HepG2 (cell line): ENCODE measurements around the gene PROS1. TPM values are rescaled to one million over a fixed set of nuclear protein-coding genes. Genes with fewer than 3 reads are reported as not detected.

ENCODE experiments used
- CBFB ChIP-seq: sonication (generic); formaldehyde crosslinking; IDR thresholded peaks from 2 replicates; pipeline ENCODE4 v1.4.0; 2020; ENCODE audit warnings: missing genetic modification reagents
- HDAC1 ChIP-seq: sonication (generic); formaldehyde crosslinking; IDR thresholded peaks from 2 replicates; pipeline ENCODE4 v1.5.1; 2020; ENCODE audit warnings: mild to moderate bottlenecking, missing genetic modification reagents
- KMT2A ChIP-seq: sonication (generic); formaldehyde crosslinking; IDR thresholded peaks from 2 replicates; pipeline ENCODE4 v1.4.0; 2020; ENCODE audit warnings: missing genetic modification reagents
- MAFG ChIP-seq: sonication (generic); formaldehyde crosslinking; IDR thresholded peaks from 2 replicates; pipeline ENCODE4 v1.5.1; 2020; ENCODE audit warnings: mild to moderate bottlenecking, missing genetic modification reagents
- MBNL3 ChIP-seq: fragments of 250-450 bp; sonication (Bioruptor Pico); conservative IDR thresholded peaks from 2 replicates; pipeline ENCODE4 v1.8.0; 2022; ENCODE audit warnings: mild to moderate bottlenecking, inconsistent platforms
- SP4 ChIP-seq: sonication (generic); formaldehyde crosslinking; IDR thresholded peaks from 2 replicates; pipeline ENCODE4 v1.8.1; 2023; ENCODE audit warnings: mild to moderate bottlenecking, missing genetic modification reagents
- ZFP36L1 ChIP-seq: sonication (generic); formaldehyde crosslinking; IDR thresholded peaks from 2 replicates; pipeline ENCODE4 v1.8.0; 2022; ENCODE audit warnings: mild to moderate bottlenecking, missing genetic modification reagents, moderate library complexity
- ZFX ChIP-seq: sonication (generic); formaldehyde crosslinking; IDR thresholded peaks from 2 replicates; pipeline ENCODE4 v1.4.0; 2020; ENCODE audit warnings: mild to moderate bottlenecking, low read depth, missing genetic modification reagents, moderate library complexity
- ZNF124 ChIP-seq: sonication (generic); formaldehyde crosslinking; IDR thresholded peaks from 2 replicates; pipeline ENCODE4 v1.4.0; 2020; ENCODE audit warnings: missing genetic modification reagents
- ZNF317 ChIP-seq: sonication (generic); formaldehyde crosslinking; IDR thresholded peaks from 2 replicates; pipeline ENCODE4 v1.5.0; 2020; ENCODE audit warnings: mild to moderate bottlenecking, missing genetic modification reagents
- ZNF337 ChIP-seq: sonication (generic); formaldehyde crosslinking; IDR thresholded peaks from 2 replicates; pipeline ENCODE4 v1.5.1; 2020; ENCODE audit warnings: missing genetic modification reagents, low read depth, mild to moderate bottlenecking, borderline replicate concordance
- ZNF724P ChIP-seq: sonication (generic); formaldehyde crosslinking; IDR thresholded peaks from 2 replicates; pipeline ENCODE4 v1.8.0; 2022; ENCODE audit warnings: missing genetic modification reagents, borderline replicate concordance
- ZNF788 ChIP-seq: sonication (generic); formaldehyde crosslinking; IDR thresholded peaks from 2 replicates; pipeline ENCODE4 v1.5.0; 2020; ENCODE audit warnings: mild to moderate bottlenecking, missing genetic modification reagents, borderline replicate concordance
- polyA plus RNA-seq, 8 experiments: library from polyadenylated mRNA; depleted of rRNA in 3 of 8; stranded (reverse) in 7 of 8; unstranded in 1 of 8; fragments of >200 nt; fragmentation: Illumina TruSeq in 4 of 8; extraction: Trizol in 4 of 8; gene quantifications; 2 replicates each; pipeline versions ENCODE4 v1.2.1 to v1.2.3, GENCODE V29; 2011 to 2016; ENCODE audit warnings: low read depth in 4 of 8, missing spikeins in 1 of 8, mixed read lengths in 1 of 8; ENCODE audit not compliant: insufficient read depth in 1 of 8
- total RNA-seq, 5 experiments: library from RNA; depleted of rRNA; stranded (reverse); fragments of >200 nt; fragmentation: Illumina TruSeq; extraction: Trizol; gene quantifications; 2 replicates each; pipeline ENCODE4 v1.2.3, GENCODE V29; 2016; ENCODE audit warnings: low read depth in 1 of 5
- TF ChIP-seq, protein P1 (sequence below): sonication (generic); formaldehyde crosslinking; IDR thresholded peaks from 2 replicates; pipeline ENCODE4; 2020; ENCODE audit warnings: missing genetic modification reagents, mild to moderate bottlenecking, borderline replicate concordance
- TF ChIP-seq, protein P2 (sequence below), 2 experiments: sonication (generic) in 1 of 2; formaldehyde crosslinking in 1 of 2; IDR thresholded peaks; 2 replicates each; pipeline versions ENCODE4 v1.4.0 to v1.6.1; 2018 to 2020; ENCODE audit warnings: missing genetic modification reagents in 2 of 2, borderline replicate concordance in 1 of 2, low read depth in 1 of 2, mild to moderate bottlenecking in 1 of 2, missing biosample characterization in 1 of 2
- TF ChIP-seq, protein P3 (sequence below): sonication (generic); formaldehyde crosslinking; IDR thresholded peaks from 2 replicates; pipeline ENCODE4 v1.4.0; 2020; ENCODE audit warnings: missing genetic modification reagents
- TF ChIP-seq, protein P4 (sequence below): sonication (generic); formaldehyde crosslinking; IDR thresholded peaks from 2 replicates; pipeline ENCODE4 v1.5.1; 2020; ENCODE audit warnings: mild to moderate bottlenecking, moderate library complexity, missing genetic modification reagents
- TF ChIP-seq, protein P5 (sequence below): sonication (generic); formaldehyde crosslinking; IDR thresholded peaks from 2 replicates; pipeline ENCODE4 v1.8.0; 2022; ENCODE audit warnings: low read depth, missing genetic modification reagents

PROS1 gene
- total and polyA plus RNA-seq, 2 of the 13 experiments (the other 11 are each of a cell fraction or from before 2014, with no cell fraction given): 63.8 to 76.8 TPM

GRCh38 chr3:93979850-93980676, 6.4 kb upstream of the PROS1 start, which contains the start of gene ARL13B (continued):
- TF ChIP-seq, protein P1, sequence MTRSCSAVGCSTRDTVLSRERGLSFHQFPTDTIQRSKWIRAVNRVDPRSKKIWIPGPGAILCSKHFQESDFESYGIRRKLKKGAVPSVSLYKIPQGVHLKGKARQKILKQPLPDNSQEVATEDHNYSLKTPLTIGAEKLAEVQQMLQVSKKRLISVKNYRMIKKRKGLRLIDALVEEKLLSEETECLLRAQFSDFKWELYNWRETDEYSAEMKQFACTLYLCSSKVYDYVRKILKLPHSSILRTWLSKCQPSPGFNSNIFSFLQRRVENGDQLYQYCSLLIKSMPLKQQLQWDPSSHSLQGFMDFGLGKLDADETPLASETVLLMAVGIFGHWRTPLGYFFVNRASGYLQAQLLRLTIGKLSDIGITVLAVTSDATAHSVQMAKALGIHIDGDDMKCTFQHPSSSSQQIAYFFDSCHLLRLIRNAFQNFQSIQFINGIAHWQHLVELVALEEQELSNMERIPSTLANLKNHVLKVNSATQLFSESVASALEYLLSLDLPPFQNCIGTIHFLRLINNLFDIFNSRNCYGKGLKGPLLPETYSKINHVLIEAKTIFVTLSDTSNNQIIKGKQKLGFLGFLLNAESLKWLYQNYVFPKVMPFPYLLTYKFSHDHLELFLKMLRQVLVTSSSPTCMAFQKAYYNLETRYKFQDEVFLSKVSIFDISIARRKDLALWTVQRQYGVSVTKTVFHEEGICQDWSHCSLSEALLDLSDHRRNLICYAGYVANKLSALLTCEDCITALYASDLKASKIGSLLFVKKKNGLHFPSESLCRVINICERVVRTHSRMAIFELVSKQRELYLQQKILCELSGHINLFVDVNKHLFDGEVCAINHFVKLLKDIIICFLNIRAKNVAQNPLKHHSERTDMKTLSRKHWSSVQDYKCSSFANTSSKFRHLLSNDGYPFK (CRISPR knock-in tag): peak; percentile 64; the same call in 1 of the 2 replicates
- TF ChIP-seq ZFP36L1 (CRISPR knock-in tag) (no peak), ZNF124 (CRISPR knock-in tag) (peak; percentile 74), SP4 (peak; percentile 71), MBNL3 (no peak), ZNF724P (CRISPR knock-in tag) (peak; percentile 66; the same call in 1 of the 2 replicates), HDAC1 (peak; percentile 76), ZNF788 (no peak; the same call in 1 of the 2 replicates), ZFX (CRISPR knock-in tag) (peak; percentile 74), KMT2A (CRISPR knock-in tag) (peak; percentile 82), CBFB (CRISPR knock-in tag) (0 out of 2 replicates have a peak, but pooled peaks have one; percentile 32), MAFG (CRISPR knock-in tag) (no peak), ZNF317 (CRISPR knock-in tag) (peak; percentile 71), ZNF337 (CRISPR knock-in tag) (no peak)
- TF ChIP-seq, protein P2, sequence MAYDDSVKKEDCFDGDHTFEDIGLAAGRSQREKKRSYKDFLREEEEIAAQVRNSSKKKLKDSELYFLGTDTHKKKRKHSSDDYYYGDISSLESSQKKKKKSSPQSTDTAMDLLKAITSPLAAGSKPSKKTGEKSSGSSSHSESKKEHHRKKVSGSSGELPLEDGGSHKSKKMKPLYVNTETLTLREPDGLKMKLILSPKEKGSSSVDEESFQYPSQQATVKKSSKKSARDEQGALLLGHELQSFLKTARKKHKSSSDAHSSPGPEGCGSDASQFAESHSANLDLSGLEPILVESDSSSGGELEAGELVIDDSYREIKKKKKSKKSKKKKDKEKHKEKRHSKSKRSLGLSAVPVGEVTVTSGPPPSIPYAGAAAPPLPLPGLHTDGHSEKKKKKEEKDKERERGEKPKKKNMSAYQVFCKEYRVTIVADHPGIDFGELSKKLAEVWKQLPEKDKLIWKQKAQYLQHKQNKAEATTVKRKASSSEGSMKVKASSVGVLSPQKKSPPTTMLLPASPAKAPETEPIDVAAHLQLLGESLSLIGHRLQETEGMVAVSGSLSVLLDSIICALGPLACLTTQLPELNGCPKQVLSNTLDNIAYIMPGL (CRISPR knock-in tag; IDR thresholded peaks at IDR 0.05; ENCODE audit: borderline replicate concordance in 1 of 2, low read depth in 1 of 2): peak; percentile 32 to 64; a peak in 2 of 4 replicates
- TF ChIP-seq, protein P3, sequence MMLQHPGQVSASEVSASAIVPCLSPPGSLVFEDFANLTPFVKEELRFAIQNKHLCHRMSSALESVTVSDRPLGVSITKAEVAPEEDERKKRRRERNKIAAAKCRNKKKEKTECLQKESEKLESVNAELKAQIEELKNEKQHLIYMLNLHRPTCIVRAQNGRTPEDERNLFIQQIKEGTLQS (CRISPR knock-in tag): no peak
- TF ChIP-seq, protein P4, sequence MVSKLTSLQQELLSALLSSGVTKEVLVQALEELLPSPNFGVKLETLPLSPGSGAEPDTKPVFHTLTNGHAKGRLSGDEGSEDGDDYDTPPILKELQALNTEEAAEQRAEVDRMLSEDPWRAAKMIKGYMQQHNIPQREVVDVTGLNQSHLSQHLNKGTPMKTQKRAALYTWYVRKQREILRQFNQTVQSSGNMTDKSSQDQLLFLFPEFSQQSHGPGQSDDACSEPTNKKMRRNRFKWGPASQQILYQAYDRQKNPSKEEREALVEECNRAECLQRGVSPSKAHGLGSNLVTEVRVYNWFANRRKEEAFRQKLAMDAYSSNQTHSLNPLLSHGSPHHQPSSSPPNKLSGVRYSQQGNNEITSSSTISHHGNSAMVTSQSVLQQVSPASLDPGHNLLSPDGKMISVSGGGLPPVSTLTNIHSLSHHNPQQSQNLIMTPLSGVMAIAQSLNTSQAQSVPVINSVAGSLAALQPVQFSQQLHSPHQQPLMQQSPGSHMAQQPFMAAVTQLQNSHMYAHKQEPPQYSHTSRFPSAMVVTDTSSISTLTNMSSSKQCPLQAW: peak; percentile 23; the same call in 1 of the 2 replicates
- TF ChIP-seq, protein P5, sequence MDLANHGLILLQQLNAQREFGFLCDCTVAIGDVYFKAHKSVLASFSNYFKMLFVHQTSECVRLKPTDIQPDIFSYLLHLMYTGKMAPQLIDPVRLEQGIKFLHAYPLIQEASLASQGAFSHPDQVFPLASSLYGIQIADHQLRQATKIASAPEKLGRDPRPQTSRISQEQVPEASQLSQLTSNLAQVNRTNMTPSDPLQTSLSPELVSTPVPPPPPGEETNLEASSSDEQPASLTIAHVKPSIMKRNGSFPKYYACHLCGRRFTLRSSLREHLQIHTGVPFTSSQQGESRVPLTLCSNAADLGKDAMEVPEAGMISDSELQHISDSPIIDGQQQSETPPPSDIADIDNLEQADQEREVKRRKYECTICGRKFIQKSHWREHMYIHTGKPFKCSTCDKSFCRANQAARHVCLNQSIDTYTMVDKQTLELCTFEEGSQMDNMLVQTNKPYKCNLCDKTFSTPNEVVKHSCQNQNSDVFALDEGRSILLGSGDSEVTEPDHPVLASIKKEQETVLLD (CRISPR knock-in tag): no peak
